ENCODE results near the gene VPS13D.

GRCh38 chr1:12324423-12324822, 94.6 kb downstream of the VPS13D start:
- no peak for TF ChIP-seq CTCF (IDR thresholded peaks at IDR 0.05)
- no peak for TF ChIP-seq IRF1 (CRISPR knock-in tag; IDR thresholded peaks at IDR 0.05)
- TF ChIP-seq MAX (CRISPR knock-in tag; IDR thresholded peaks at IDR 0.05): no peak

All from WTC11 (cell line).